Stimulated activated naive B cell treated with anti-CD40 and anti-IgM and Interleukin-4, amounts not matched to agents 10 μg/mL and 1 μg/mL and 100 μg/mL, for 72 hours (primary cell): ENCODE results near the gene RBM33.
A peak's percentile ranks its signal among the peaks of the same experiment; 100 is the strongest.

Source experiments
- ATAC-seq, 2 donors: fragments of 150-1000 bp; cut with Tn5 transposase; replicated peaks; 2 replicates each; pipeline ENCODE4 v1.10.0; 2021; ENCODE audit warnings: moderate library complexity in 1 of 2
- DNase-seq: peaks from one replicate; pipeline ENCODE4 v3.0.0; 2021
- H3K27ac Mint-ChIP-seq: one replicate; pipeline ENCODE4 v1.8.0; 2022; ENCODE audit warnings: mild to moderate bottlenecking, mixed read lengths
- H3K27me3 Mint-ChIP-seq, 2 donors: one replicate each; pipeline ENCODE4 v1.8.0; 2022; ENCODE audit warnings: mixed read lengths in 2 of 2
- H3K36me3 Mint-ChIP-seq, 2 donors: one replicate each; pipeline ENCODE4 v1.8.0; 2022; ENCODE audit warnings: mixed read lengths in 2 of 2, mild to moderate bottlenecking in 1 of 2
- H3K4me1 Mint-ChIP-seq, 2 donors: one replicate each; pipeline ENCODE4 v1.8.0; 2022; ENCODE audit warnings: mixed read lengths in 2 of 2, mild to moderate bottlenecking in 1 of 2
- H3K4me3 Mint-ChIP-seq, 2 donors: one replicate each; pipeline ENCODE4 v1.8.0; 2022; ENCODE audit warnings: mild to moderate bottlenecking in 2 of 2, mixed read lengths in 2 of 2, moderate library complexity in 1 of 2
- H3K9me3 Mint-ChIP-seq, 2 donors: one replicate each; pipeline ENCODE4 v1.8.0; 2022; ENCODE audit warnings: mixed read lengths in 2 of 2, mild to moderate bottlenecking in 1 of 2

The RBM33 gene

DNA sequence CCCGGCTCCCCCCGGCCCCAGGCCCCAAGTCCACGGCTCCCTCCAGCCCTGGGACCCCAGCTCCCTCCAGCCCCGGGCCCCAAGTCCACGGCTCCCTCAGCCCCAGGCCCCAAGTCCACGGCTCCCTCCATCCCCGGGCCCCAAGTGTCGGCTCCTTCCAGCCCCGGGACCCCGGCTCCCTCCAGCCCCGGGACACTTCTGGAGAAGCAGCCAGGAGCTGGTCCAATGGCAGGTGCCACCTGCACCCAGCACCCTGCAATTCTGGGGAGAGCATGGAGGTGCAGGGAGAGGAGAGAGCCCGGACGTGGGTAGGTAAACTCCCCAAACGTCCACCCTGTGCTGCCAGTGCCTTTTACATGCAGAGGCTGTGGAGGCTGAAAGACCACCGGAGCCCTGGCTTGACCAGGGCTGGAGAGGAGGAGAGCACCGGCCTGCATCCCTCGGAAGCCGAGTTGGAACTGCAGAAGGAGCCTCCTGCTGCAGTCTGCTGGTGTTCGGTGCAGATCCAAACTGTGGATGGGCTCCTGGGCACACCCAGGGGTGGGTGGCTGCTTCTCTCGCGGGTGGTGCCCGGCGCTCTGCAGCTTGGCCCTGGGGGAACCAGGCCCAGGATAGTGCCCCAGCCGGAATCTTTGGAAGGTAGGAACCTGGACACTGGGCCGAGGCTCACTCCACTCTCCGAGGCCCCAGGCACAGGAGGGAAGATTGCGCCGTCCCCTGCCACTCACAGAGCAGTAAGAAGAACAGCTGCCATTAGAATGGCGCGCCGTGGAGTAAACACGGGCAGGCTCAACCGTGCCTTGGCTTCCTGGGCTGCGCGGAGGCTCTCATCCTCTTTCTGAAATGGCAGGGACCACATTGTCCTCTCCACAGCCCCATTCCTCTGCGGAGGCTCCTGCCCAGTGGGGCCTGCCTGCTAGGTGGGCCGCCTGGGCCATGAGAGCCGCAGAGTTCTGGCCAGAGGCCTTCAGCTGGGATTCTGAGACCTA, 153.1 kb downstream of the RBM33 start:
- Mint-ChIP-seq H3K27ac (no peak overlapping the region), H3K36me3 (no peaks in the 10 kb centered on the region), H3K27me3 (peaks cover 32 to 51% of the 10 kb centered on the region in 2 donors), H3K4me3 (no peak overlapping the region), H3K9me3 (no peaks in the 10 kb centered on the region), H3K4me1 (peaks cover 6 to 9% of the 10 kb centered on the region in 2 donors)
- DNase-seq (no peak), ATAC-seq (peak; percentile 7 to 35)

DNA sequence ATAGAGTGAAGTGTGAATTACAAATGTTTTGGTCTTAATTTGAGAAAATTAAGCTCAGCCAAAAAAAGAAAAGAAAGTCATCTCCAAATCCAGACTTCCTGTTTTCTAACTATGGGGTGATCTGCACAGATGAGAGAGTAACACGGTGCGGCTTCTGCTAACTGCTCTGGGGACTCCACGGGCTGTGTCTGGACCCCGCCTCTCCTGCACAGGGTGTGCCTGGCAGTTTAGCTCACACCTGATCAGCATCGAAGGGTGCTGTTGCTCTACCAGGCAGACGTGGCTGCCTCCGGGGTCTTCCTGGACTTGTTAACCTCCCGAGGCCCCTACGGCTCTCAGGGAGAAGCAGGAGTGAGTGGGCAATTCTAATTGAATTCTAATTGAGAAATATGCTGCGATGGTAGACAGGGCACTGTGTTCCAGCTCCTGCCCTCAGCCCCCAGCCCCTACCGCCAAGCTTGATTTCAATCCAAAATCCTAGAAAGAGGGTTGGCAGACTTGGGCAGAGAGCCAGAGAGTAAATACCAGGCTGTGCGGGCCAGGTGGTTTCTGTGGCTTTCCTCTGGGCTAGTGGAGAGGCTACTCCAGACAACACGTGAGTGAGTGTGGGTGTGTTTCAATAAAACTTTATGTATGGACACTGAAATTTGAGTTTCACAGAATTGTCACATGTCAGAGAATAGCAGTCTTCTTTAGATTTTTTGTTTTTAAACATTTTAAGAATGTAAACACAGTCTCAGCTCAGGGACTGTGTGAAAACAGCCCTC, 154.4 kb downstream of the RBM33 start:
- no peak for DNase-seq
- Mint-ChIP-seq H3K27ac (no peak overlapping the region), H3K27me3 (peaks cover 38 to 59% of the 10 kb centered on the region in 2 donors), H3K4me3 (no peak overlapping the region), H3K9me3 (no peaks in the 10 kb centered on the region), H3K4me1 (peaks cover 9 to 16% of the 10 kb centered on the region in 2 donors), H3K36me3 (no peaks in the 10 kb centered on the region)
- peak; percentile 84 to 86 for ATAC-seq

DNA sequence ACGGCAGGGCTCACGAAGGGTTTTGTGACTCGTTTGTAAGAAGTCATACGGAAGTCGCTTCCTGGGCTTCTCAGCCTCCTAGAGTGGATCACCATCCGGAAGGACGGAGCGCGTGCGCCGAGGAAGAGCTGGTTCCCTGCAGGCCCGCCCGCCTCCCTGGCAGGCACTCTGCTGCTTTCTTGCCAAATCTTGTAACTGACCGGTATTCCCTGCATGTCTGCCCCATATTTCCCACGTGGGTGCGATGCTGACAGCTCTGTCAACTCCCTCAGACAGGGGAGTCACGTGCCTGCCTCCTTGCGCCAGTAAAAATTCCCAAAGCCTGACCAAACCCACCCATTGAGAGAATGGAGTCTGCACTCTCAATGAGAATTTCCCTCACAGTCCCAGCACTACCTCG, 155.1 kb downstream of the RBM33 start:
- H3K4me3 Mint-ChIP-seq = no peak overlapping the region
- no peaks in the 10 kb centered on the region for H3K9me3 Mint-ChIP-seq
- H3K36me3 Mint-ChIP-seq = no peaks in the 10 kb centered on the region
- H3K4me1 Mint-ChIP-seq = peaks cover 9 to 20% of the 10 kb centered on the region in 2 donors
- peaks cover 39 to 64% of the 10 kb centered on the region in 2 donors for H3K27me3 Mint-ChIP-seq
- H3K27ac Mint-ChIP-seq = no peak overlapping the region
- no peak for ATAC-seq
- DNase-seq = no peak

DNA sequence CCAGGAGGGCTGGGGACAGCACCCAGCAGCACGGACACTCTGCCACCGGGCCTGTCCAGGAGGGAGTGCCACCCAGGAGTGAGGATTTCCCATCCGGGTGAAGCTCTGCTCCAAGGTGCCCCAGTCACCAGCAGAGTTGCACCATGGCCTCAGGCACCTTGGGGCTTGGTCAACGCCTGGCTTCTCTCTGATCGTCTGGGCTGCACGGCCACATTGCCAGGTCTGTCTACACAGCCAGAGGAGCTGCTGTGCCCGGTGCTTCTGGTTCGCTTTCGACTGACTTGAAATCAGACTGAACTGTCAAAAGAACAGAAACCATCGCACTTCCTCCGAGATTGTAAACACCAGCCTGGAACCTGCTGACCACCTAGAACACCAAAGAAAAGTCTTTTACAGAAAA, 155.8 kb downstream of the RBM33 start:
- ATAC-seq (no peak), DNase-seq (no peak)
- H3K27ac Mint-ChIP-seq = no peak overlapping the region
- H3K9me3 Mint-ChIP-seq = no peaks in the 10 kb centered on the region
- H3K4me3 Mint-ChIP-seq = no peak overlapping the region
- peaks cover 10 to 24% of the 10 kb centered on the region in 2 donors for H3K4me1 Mint-ChIP-seq
- H3K36me3 Mint-ChIP-seq = no peaks in the 10 kb centered on the region
- peaks cover 39 to 65% of the 10 kb centered on the region in 2 donors for H3K27me3 Mint-ChIP-seq

DNA sequence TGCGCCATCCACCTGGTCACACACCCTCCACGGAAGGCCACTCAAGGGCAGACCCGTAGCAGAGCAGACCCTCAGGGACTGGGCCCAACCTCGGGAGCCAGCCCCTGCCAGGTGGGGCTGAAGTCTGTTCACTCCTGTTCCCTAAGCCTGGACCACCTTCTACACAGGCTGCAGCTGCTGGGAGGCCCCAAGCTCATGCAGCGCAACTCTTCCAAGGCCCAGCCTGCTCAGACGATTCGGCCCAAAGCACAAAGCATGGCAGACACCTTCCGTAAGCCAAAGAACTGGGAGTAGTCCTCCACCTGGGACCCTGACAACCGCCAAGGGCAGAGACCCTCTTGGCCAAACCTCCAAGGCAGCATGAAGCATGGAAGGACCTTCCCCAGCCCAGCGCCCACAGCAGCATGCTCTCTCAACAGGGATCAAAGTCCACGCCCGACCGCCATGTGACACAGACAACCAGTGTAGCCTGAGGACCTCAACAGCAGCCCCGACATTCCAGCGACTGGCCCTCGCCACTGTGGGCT, 156.3 kb downstream of the RBM33 start:
- peaks cover 11 to 29% of the 10 kb centered on the region in 2 donors for H3K4me1 Mint-ChIP-seq
- DNase-seq = no peak
- H3K27ac Mint-ChIP-seq = peak overlapping the region; percentile 25
- H3K27me3 Mint-ChIP-seq = peaks cover 39 to 60% of the 10 kb centered on the region in 2 donors
- H3K36me3 Mint-ChIP-seq = no peaks in the 10 kb centered on the region
- H3K4me3 Mint-ChIP-seq = no peak overlapping the region
- no peak for ATAC-seq
- H3K9me3 Mint-ChIP-seq = no peaks in the 10 kb centered on the region

DNA sequence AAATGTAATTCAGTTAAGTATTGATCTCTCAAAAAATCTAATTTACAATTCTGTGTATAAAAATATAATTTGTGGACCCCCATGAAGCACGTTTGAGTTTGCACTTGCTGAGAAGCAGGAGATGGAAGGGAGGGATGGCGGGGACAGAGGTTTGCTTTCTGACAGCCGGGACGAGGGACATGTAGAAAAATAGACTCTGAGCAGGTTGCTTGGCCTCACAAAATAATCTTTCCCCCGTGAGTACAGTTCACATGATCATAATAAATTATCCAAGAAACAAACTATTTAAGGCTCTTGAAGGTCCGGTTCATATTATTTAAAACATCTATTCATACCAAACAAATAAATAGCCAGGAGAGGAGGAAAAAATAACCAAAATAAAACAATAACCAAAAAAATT, 157.8 kb downstream of the RBM33 start:
- Mint-ChIP-seq H3K9me3 (no peaks in the 10 kb centered on the region), H3K4me1 (peaks cover 14 to 44% of the 10 kb centered on the region in 2 donors), H3K4me3 (no peak overlapping the region), H3K27me3 (peaks cover 51 to 64% of the 10 kb centered on the region in 2 donors), H3K27ac (peak overlapping the region; percentile 73), H3K36me3 (no peaks in the 10 kb centered on the region)
- no peak for DNase-seq
- no peak for ATAC-seq

DNA sequence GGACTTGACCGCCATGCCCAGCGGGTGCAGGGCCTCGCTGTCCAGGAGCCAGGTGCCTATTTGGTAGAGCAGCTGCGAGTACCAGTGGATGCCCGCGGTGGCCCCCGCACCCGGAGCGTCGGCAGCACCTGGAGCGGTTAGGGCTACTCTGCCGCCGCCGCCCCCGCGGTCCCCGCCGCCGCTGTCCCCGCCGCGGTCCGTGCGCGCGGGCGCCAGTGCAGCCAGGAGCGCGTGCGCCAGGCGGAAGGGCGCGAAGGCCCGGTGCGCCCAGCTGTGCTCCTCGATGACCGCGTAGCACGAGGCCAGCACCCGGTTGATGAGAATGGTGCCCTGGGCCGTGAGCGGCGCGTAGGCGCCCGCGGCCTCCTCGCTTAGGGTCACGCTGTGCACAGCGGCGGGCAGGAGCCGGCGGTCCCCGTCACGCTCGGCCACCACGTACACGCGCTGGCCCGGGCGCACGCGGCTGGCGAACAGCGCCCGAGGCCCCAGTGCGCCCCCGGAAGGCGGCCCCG, 158.5 kb downstream of the RBM33 start:
- Mint-ChIP-seq H3K27me3 (peaks cover 58 to 70% of the 10 kb centered on the region in 2 donors), H3K4me1 (peaks cover 17 to 51% of the 10 kb centered on the region in 2 donors), H3K9me3 (no peaks in the 10 kb centered on the region), H3K27ac (no peak overlapping the region), H3K36me3 (no peaks in the 10 kb centered on the region), H3K4me3 (peak overlapping the region in 1 of 2 donors; percentile 78)
- ATAC-seq (no peak), DNase-seq (no peak)

DNA sequence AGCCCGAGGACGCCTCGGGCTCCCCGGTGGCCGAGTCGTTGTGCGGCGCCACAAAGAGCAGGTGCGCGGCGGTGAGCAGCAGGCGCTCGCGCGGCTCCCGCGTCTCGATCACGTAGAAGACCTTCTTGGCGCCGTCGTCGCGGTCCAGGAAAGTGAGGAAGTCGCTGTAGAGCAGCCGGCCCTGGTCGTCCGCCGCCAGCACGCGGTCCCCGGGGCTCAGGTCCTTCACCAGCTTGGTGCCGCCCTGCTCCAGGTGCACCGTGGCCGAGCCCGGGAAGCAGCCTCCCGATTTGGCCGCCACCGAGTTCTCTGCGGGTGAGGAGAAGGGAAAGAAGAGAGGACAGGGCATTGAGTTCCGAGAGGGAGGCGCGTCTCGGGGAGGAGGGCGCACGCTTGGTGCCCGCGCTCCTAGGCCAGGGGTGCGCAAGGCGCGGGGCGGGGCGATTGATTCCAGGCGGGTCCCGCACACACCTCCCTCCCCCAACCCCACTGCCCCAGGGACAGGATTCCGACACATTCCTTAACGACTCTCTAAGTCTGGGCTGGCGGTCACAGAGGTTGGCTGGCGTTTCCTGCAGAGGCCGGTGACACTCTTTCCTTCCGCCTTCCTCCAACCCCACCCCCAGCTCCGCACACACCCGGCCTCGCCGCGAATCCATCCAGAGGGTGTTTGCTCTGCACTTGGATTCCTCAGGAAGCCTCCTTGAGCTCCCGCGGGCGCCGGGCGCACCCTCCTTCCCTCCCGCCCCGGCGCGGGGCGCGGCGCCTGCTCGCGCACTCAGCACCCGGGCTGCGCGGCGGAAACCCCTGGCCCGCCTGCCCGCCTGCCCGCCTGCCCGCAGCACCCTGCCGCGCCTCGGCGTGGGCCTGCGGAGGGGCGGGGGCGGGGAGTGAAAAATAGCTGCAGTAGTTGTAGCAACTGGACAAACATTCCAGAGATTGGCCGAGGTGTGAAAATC, 159.2 kb downstream of the RBM33 start:
- H3K36me3 Mint-ChIP-seq = no peaks in the 10 kb centered on the region
- H3K4me1 Mint-ChIP-seq = peaks cover 16 to 47% of the 10 kb centered on the region in 2 donors
- no peak for DNase-seq
- H3K27me3 Mint-ChIP-seq = peaks cover 55 to 68% of the 10 kb centered on the region in 2 donors
- peak overlapping the region; percentile 78 to 91 for H3K4me3 Mint-ChIP-seq
- no peaks in the 10 kb centered on the region for H3K9me3 Mint-ChIP-seq
- no peak for ATAC-seq
- H3K27ac Mint-ChIP-seq = peak overlapping the region; percentile 77

DNA sequence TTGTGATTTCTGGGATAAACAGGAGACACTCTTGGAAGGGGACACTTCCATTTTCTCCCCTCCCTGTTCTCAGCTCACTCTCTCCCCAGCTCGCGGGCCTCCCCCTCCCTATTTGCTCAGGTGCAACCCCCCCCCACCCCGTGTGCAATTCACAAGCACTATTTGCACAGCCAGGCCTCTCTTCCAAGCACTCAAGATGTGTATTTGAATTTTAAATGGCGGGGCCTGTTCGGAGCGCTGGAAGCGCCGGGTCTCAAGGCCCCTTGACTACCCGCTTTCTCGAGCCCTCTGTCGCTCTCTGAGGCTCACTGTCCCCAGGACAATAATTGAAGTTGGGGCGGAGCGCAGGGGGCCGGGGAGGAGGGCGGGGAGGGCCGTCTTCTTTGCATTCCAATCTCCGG, 160.0 kb downstream of the RBM33 start:
- ATAC-seq (no peak), DNase-seq (no peak)
- Mint-ChIP-seq H3K27ac (no peak overlapping the region), H3K9me3 (no peaks in the 10 kb centered on the region), H3K36me3 (no peaks in the 10 kb centered on the region), H3K4me3 (peak overlapping the region; percentile 77 to 78), H3K27me3 (peaks cover 59 to 71% of the 10 kb centered on the region in 2 donors), H3K4me1 (peaks cover 19 to 51% of the 10 kb centered on the region in 2 donors)

DNA sequence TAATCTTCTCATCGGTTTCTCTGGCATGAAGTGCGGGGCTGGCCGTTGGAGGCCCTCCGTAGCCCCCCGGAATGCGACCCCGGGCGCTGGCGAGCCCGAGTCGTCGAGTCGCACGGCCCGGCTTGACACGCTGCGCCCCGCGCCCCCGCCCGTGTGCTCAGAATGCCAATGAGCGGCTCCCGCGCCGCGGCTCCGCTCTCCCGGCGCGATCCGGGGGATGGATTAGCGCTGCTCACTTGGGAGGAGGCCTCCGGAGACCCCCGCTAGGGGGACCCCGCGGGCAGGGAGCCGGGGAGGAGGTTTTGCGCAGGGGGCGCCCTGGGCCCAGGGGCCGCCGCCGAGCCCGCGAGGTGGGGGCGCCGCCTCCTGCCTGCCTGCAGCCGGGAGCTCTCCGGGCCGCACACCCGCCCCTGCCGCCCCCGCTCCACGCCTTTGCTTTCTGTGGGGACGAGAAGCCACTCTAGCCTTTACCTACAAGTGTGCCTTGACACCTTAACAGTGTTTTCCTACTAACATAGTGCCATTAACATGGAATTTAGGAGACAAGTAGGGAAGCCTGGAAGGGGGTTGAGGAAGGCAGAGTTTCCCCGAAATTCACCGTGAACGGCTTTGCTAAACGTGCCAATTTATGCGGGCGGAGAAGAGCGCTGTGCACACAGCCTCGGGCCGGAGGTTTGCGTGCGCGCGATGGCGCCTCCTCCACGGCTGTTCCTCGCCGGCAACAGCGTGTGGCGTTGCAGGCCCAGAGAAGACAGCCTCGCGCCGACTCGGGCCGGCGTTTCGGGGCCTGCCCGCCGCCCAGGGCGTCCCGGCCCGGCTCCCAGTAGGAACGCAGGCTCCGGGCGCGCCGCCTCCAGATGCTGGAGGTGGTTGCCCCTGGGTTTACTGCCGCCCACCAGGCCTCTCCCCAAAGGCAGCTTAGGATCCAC, 160.7 kb downstream of the RBM33 start:
- Mint-ChIP-seq H3K4me1 (peaks cover 20 to 53% of the 10 kb centered on the region in 2 donors), H3K36me3 (no peaks in the 10 kb centered on the region), H3K27ac (no peak overlapping the region), H3K27me3 (peaks cover 54 to 67% of the 10 kb centered on the region in 2 donors), H3K9me3 (no peaks in the 10 kb centered on the region), H3K4me3 (peak overlapping the region; percentile 74 to 76)
- peak; percentile 41 for DNase-seq
- peak; percentile 62 to 66 for ATAC-seq

DNA sequence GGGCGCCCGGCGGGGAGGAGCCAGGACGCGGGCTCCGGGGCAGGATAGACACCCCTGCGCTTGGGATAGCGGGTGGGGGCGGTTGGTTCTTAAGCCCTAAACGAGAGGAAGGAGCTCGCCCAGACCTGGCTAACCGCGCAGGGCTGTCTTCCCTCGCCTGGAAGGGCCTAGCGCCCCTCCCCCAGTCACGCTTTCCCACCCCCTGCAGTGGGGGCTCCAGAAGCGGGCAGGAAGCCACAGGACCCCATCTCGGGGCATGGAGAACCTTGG, 161.3 kb downstream of the RBM33 start:
- H3K9me3 Mint-ChIP-seq = no peaks in the 10 kb centered on the region
- H3K36me3 Mint-ChIP-seq = no peaks in the 10 kb centered on the region
- H3K27ac Mint-ChIP-seq = no peak overlapping the region
- DNase-seq (no peak), ATAC-seq (no peak)
- peak overlapping the region in 1 of 2 donors; percentile 35 for H3K4me3 Mint-ChIP-seq
- peaks cover 20 to 53% of the 10 kb centered on the region in 2 donors for H3K4me1 Mint-ChIP-seq
- peaks cover 54 to 67% of the 10 kb centered on the region in 2 donors for H3K27me3 Mint-ChIP-seq

DNA sequence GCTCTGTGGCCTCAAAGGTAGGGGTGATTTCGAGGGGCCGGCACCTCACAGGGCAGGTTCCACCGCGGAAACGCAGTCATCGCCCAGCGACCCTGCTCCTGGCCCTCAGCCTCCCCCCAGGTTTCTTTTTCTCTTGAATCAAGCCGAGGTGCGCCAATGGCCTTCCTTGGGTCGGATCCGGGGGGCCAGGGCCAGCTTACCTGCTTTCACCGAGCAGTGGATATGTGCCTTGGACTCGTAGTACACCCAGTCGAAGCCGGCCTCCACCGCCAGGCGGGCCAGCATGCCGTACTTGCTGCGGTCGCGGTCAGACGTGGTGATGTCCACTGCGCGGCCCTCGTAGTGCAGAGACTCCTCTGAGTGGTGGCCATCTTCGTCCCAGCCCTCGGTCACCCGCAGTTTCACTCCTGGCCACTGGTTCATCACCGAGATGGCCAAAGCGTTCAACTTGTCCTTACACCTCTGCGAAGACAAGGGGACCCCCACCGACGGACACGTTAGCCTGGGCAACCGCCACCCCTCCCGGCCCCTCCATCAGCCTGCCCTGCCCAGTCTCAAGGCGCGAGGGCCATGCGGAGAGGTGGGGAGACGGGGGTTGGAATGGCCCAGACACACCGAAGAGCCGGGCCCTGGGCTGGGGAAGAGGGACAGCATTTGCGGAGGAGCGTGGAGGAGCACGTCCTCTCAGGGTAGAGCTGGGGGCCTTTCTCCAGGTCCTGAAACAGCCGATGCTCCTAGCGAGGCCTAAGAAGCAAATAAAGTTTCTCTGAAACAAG, 161.8 kb downstream of the RBM33 start:
- Mint-ChIP-seq H3K4me3 (peak overlapping the region; percentile 17 to 39), H3K27ac (peak overlapping the region; percentile 25), H3K9me3 (no peaks in the 10 kb centered on the region), H3K4me1 (peaks cover 21 to 54% of the 10 kb centered on the region in 2 donors), H3K27me3 (peaks cover 54 to 67% of the 10 kb centered on the region in 2 donors), H3K36me3 (no peaks in the 10 kb centered on the region)
- DNase-seq = no peak
- ATAC-seq = no peak
